Natural killer cell treated with Interleukin-12 subunit alpha and Interleukin-12 subunit beta and Interleukin-15 and Interleukin-18, amount 100 ng/mL, for 72 hours (primary cell): ENCODE results near the gene DNAH10. TPM values are rescaled to one million over a fixed set of nuclear protein-coding genes. Genes with fewer than 3 reads are reported as not detected.

ENCODE experiments used
- ATAC-seq, 2 donors: fragments of 150-1000 bp; cut with Tn5 transposase in 1 of 2; sonication (Bioruptor Pico), chemical (Tn5 transposase) in 1 of 2; 2 replicates each; pipeline ENCODE4 v1.10.0; 2021
- DNase-seq: peaks from one replicate; pipeline ENCODE4 v3.0.0; 2022; ENCODE audit warnings: low spot score
- H3K27ac Mint-ChIP-seq, 2 donors: 1 replicate in 1 of 2; 2 replicates in 1 of 2; pipeline ENCODE4 v1.8.0; 2022; ENCODE audit warnings: mixed read lengths in 2 of 2, mild to moderate bottlenecking in 1 of 2, moderate library complexity in 1 of 2
- H3K27me3 Mint-ChIP-seq, 2 donors: 1 replicate in 1 of 2; 2 replicates in 1 of 2; pipeline ENCODE4 v1.8.0; 2022; ENCODE audit warnings: mixed read lengths in 2 of 2
- H3K36me3 Mint-ChIP-seq: one replicate; pipeline ENCODE4 v1.8.0; 2022; ENCODE audit warnings: mixed read lengths
- H3K4me1 Mint-ChIP-seq, 2 donors: 1 replicate in 1 of 2; 2 replicates in 1 of 2; pipeline ENCODE4 v1.8.0; 2022; ENCODE audit warnings: low read depth in 2 of 2, mixed read lengths in 2 of 2, mild to moderate bottlenecking in 1 of 2
- H3K4me3 Mint-ChIP-seq: one replicate; pipeline ENCODE4 v1.8.0; 2022; ENCODE audit warnings: mixed read lengths
- H3K9me3 Mint-ChIP-seq: 2 replicates; pipeline ENCODE4 v1.8.0; 2022; ENCODE audit warnings: mixed read lengths
- total RNA-seq, 2 donors: library from RNA; stranded (reverse); gene quantifications; one replicate each; pipeline ENCODE4 v1.2.3, GENCODE V29; 2022

Gene DNAH10
- total RNA-seq, 2 donors from 2014 or later: 0.29 to 0.36 TPM

- no peak for ATAC-seq
- Mint-ChIP-seq H3K27ac (peak overlapping the region in 1 of 2 donors; percentile 24), H3K9me3 (no peaks in the 10 kb centered on the region), H3K4me1 (peaks cover 3 to 5% of the 10 kb centered on the region in 2 donors), H3K4me3 (no peak overlapping the region), H3K36me3 (peaks cover 49% of the 10 kb centered on the region), H3K27me3 (no peaks in the 10 kb centered on the region)
- no peak for DNase-seq
These were observed 30.5 kb upstream of the DNAH10 start for GRCh38 chr12:123731596-123731995.

- Mint-ChIP-seq H3K27ac (peak overlapping the region in 1 of 2 donors; percentile 55), H3K4me3 (no peak overlapping the region), H3K4me1 (peaks cover 5 to 9% of the 10 kb centered on the region in 2 donors), H3K9me3 (no peaks in the 10 kb centered on the region), H3K27me3 (no peaks in the 10 kb centered on the region), H3K36me3 (peaks cover 52% of the 10 kb centered on the region)
- ATAC-seq (no peak), DNase-seq (no peak)
These were observed 29.9 kb upstream of the DNAH10 start for GRCh38 chr12:123732251-123732650.

GRCh38 chr12:123733229-123733628, 28.9 kb upstream of the DNAH10 start:
- Mint-ChIP-seq H3K9me3 (no peaks in the 10 kb centered on the region), H3K4me1 (peaks cover 5 to 9% of the 10 kb centered on the region in 2 donors), H3K4me3 (no peak overlapping the region), H3K36me3 (peaks cover 51% of the 10 kb centered on the region), H3K27me3 (no peaks in the 10 kb centered on the region), H3K27ac (peak overlapping the region; percentile 15 to 56)
- ATAC-seq (no peak), DNase-seq (no peak)

- no peak for ATAC-seq
- no peaks in the 10 kb centered on the region for H3K27me3 Mint-ChIP-seq
- no peaks in the 10 kb centered on the region for H3K9me3 Mint-ChIP-seq
- peaks cover 9 to 17% of the 10 kb centered on the region in 2 donors for H3K4me1 Mint-ChIP-seq
- H3K4me3 Mint-ChIP-seq: no peak overlapping the region
- H3K27ac Mint-ChIP-seq: no peak overlapping the region
- H3K36me3 Mint-ChIP-seq: peaks cover 51% of the 10 kb centered on the region
- no peak for DNase-seq
These were observed 27.8 kb upstream of the DNAH10 start for GRCh38 chr12:123734268-123734667.

- H3K36me3 Mint-ChIP-seq: peaks cover 48% of the 10 kb centered on the region
- H3K9me3 Mint-ChIP-seq: no peaks in the 10 kb centered on the region
- H3K27me3 Mint-ChIP-seq: no peaks in the 10 kb centered on the region
- H3K4me3 Mint-ChIP-seq: peak overlapping the region; percentile 87
- peaks cover 25 to 40% of the 10 kb centered on the region in 2 donors for H3K4me1 Mint-ChIP-seq
- peak overlapping the region; percentile 93 to 96 for H3K27ac Mint-ChIP-seq
- DNase-seq: peak; percentile 69
- peak; percentile 92 for ATAC-seq
These were observed 20.0 kb upstream of the DNAH10 start for GRCh38 chr12:123741937-123742572.

GRCh38 chr12:123743002-123743401, 19.1 kb upstream of the DNAH10 start:
- peak in 1 of 2 donors; percentile 41 for ATAC-seq
- DNase-seq: no peak
- peak overlapping the region; percentile 87 for H3K4me3 Mint-ChIP-seq
- peak overlapping the region; percentile 93 to 96 for H3K27ac Mint-ChIP-seq
- peaks cover 25 to 39% of the 10 kb centered on the region in 2 donors for H3K4me1 Mint-ChIP-seq
- no peaks in the 10 kb centered on the region for H3K27me3 Mint-ChIP-seq
- H3K9me3 Mint-ChIP-seq: no peaks in the 10 kb centered on the region
- H3K36me3 Mint-ChIP-seq: peaks cover 56% of the 10 kb centered on the region

GRCh38 chr12:123744836-123745235, 17.3 kb upstream of the DNAH10 start:
- DNase-seq (no peak), ATAC-seq (no peak)
- H3K27ac Mint-ChIP-seq: peak overlapping the region; percentile 11 to 50
- H3K4me3 Mint-ChIP-seq: no peak overlapping the region
- no peaks in the 10 kb centered on the region for H3K27me3 Mint-ChIP-seq
- no peaks in the 10 kb centered on the region for H3K9me3 Mint-ChIP-seq
- H3K36me3 Mint-ChIP-seq: peaks cover 48% of the 10 kb centered on the region
- H3K4me1 Mint-ChIP-seq: peaks cover 25 to 34% of the 10 kb centered on the region in 2 donors

GRCh38 chr12:123747309-123747708, 14.8 kb upstream of the DNAH10 start:
- ATAC-seq (no peak), DNase-seq (no peak)
- H3K27ac Mint-ChIP-seq: no peak overlapping the region
- H3K9me3 Mint-ChIP-seq: no peaks in the 10 kb centered on the region
- peaks cover 34 to 41% of the 10 kb centered on the region in 2 donors for H3K4me1 Mint-ChIP-seq
- H3K36me3 Mint-ChIP-seq: peaks cover 34% of the 10 kb centered on the region
- H3K4me3 Mint-ChIP-seq: no peak overlapping the region
- H3K27me3 Mint-ChIP-seq: no peaks in the 10 kb centered on the region

- H3K27ac Mint-ChIP-seq: no peak overlapping the region
- no peaks in the 10 kb centered on the region for H3K9me3 Mint-ChIP-seq
- H3K4me3 Mint-ChIP-seq: no peak overlapping the region
- H3K27me3 Mint-ChIP-seq: no peaks in the 10 kb centered on the region
- peaks cover 34% of the 10 kb centered on the region for H3K36me3 Mint-ChIP-seq
- no peak for ATAC-seq
- H3K4me1 Mint-ChIP-seq: peaks cover 28 to 39% of the 10 kb centered on the region in 2 donors
- no peak for DNase-seq
These were observed 13.9 kb upstream of the DNAH10 start for GRCh38 chr12:123748161-123748560.

- no peak for DNase-seq
- Mint-ChIP-seq H3K4me1 (peaks cover 29 to 36% of the 10 kb centered on the region in 2 donors), H3K9me3 (no peaks in the 10 kb centered on the region), H3K27ac (no peak overlapping the region), H3K36me3 (peaks cover 32% of the 10 kb centered on the region), H3K27me3 (no peaks in the 10 kb centered on the region), H3K4me3 (no peak overlapping the region)
- no peak for ATAC-seq
These were observed 13.4 kb upstream of the DNAH10 start for GRCh38 chr12:123748661-123749060.

- Mint-ChIP-seq H3K9me3 (no peaks in the 10 kb centered on the region), H3K4me1 (peaks cover 34 to 36% of the 10 kb centered on the region in 2 donors), H3K27ac (no peak overlapping the region), H3K27me3 (no peaks in the 10 kb centered on the region), H3K4me3 (peak overlapping the region; percentile 15), H3K36me3 (peaks cover 27% of the 10 kb centered on the region)
- no peak for DNase-seq
- no peak for ATAC-seq
These were observed 12.7 kb upstream of the DNAH10 start for GRCh38 chr12:123749355-123749754.

GRCh38 chr12:123750159-123750656, 11.9 kb upstream of the DNAH10 start:
- peak; percentile 25 to 62 for ATAC-seq
- Mint-ChIP-seq H3K9me3 (no peaks in the 10 kb centered on the region), H3K36me3 (peaks cover 23% of the 10 kb centered on the region)

GRCh38 chr12:123752046-123752445, 10.1 kb upstream of the DNAH10 start:
- Mint-ChIP-seq H3K4me3 (peak overlapping the region; percentile 39), H3K36me3 (peaks cover 16% of the 10 kb centered on the region), H3K4me1 (peaks cover 32% of the 10 kb centered on the region in 2 donors), H3K27ac (peak overlapping the region in 1 of 2 donors; percentile 5), H3K27me3 (no peaks in the 10 kb centered on the region), H3K9me3 (no peaks in the 10 kb centered on the region)
- ATAC-seq (no peak), DNase-seq (no peak)

More at GRCh38 chr12:123750159-123750656, 11.9 kb upstream of the DNAH10 start:
- peak overlapping the region; percentile 64 for H3K4me3 Mint-ChIP-seq
- peak overlapping the region; percentile 37 to 64 for H3K27ac Mint-ChIP-seq
- no peaks in the 10 kb centered on the region for H3K27me3 Mint-ChIP-seq
- no peak for DNase-seq
- peaks cover 32 to 33% of the 10 kb centered on the region in 2 donors for H3K4me1 Mint-ChIP-seq

- DNase-seq (no peak), ATAC-seq (no peak)
- no peaks in the 10 kb centered on the region for H3K27me3 Mint-ChIP-seq
- peaks cover 7% of the 10 kb centered on the region for H3K36me3 Mint-ChIP-seq
- no peak overlapping the region for H3K4me3 Mint-ChIP-seq
- no peaks in the 10 kb centered on the region for H3K9me3 Mint-ChIP-seq
- peaks cover 32% of the 10 kb centered on the region in 2 donors for H3K4me1 Mint-ChIP-seq
- H3K27ac Mint-ChIP-seq: no peak overlapping the region
These were observed 7.9 kb upstream of the DNAH10 start for GRCh38 chr12:123754041-123754772.
